ENCODE results near the gene BCAR3. TPM values are rescaled to one million over a fixed set of nuclear protein-coding genes. Genes with fewer than 3 reads are reported as not detected.

The BCAR3 gene
- total RNA-seq, 2 donors from 2014 or later: 7.9 to 10.9 TPM

DNA sequence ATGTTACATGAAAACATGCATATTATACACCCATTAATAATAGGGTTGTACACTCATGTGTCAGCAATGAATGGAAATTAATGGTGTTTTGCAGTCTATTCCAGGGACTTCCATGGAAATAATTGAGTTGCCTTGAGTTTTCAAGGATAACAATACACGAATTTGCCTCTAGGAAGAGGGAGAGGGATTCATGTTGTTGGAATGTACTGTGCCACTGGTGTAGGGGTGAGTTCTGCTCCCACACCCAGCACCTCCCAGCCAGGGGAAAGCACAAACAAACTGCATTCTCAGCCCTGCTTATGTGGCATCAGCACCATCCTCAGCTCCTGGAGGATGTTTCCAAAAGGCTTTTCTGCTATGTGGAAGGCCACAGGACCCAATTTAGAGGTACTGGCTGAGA, 57.8 kb downstream of the BCAR3 start:
- TF ChIP-seq CTCF (IDR thresholded peaks at IDR 0.05) (no peak), POLR2A (IDR thresholded peaks at IDR 0.05) (no peak)
- intact Hi-C loops (cut with DNase I): loop anchor here (10.0 kb wide), 1 partner anchor 189 kb away; no protein-coding TSS in a partner anchor
- no peak overlapping the region for H3K4me3 ChIP-seq
- no peaks in the 10 kb centered on the region for H3K27me3 ChIP-seq
- WGBS, 2 donors: 28 to 33% methylated on average over 1 of the region's 1 CpG
- no peaks in the 10 kb centered on the region for H3K36me3 ChIP-seq (replicated peaks in 1 of 2; ENCODE audit: insufficient read depth in 1 of 2, low read depth in 2 of 2)
- DNase-seq (no peak), ATAC-seq (no peak)
- no peak overlapping the region for H3K27ac ChIP-seq
- H3K4me1 ChIP-seq: peaks cover 11% of the 10 kb centered on the region
- no peaks in the 10 kb centered on the region for H3K9me3 ChIP-seq

DNA sequence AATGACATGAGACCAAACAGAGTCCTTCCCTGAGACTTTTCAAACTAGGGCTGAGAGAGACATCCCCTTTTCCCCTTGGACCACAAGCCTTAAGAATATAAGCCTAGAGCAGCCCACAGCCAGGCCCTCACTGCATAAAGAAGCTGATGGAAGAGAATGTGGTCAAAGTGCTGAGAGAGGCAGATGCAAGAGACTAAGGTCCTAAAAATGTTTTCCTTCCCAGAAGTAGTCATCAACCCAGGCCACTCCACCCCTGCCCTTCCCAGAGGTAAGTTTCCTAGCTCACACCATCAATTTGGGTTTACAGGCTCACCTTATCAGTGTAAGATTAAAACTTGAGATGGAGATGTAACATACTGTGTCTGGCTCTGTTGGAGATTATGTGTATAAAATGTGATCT, 58.2 kb downstream of the BCAR3 start:
- H3K9me3 ChIP-seq: no peaks in the 10 kb centered on the region
- H3K36me3 ChIP-seq (replicated peaks in 1 of 2; ENCODE audit: insufficient read depth in 1 of 2, low read depth in 2 of 2): no peaks in the 10 kb centered on the region
- DNase-seq (no peak), ATAC-seq (no peak)
- H3K4me3 ChIP-seq: no peak overlapping the region
- H3K4me1 ChIP-seq: peaks cover 12% of the 10 kb centered on the region
- H3K27me3 ChIP-seq: no peaks in the 10 kb centered on the region
- intact Hi-C loops (cut with DNase I): loop anchor here (10.0 kb wide), 1 partner anchor 189 kb away; no protein-coding TSS in a partner anchor
- H3K27ac ChIP-seq: no peak overlapping the region
- TF ChIP-seq POLR2A (IDR thresholded peaks at IDR 0.05) (no peak), CTCF (IDR thresholded peaks at IDR 0.05) (no peak)

- peaks cover 33% of the 10 kb centered on the region for H3K4me1 ChIP-seq
- H3K4me3 ChIP-seq: no peak overlapping the region
- no peaks in the 10 kb centered on the region for H3K27me3 ChIP-seq
- no peaks in the 10 kb centered on the region for H3K36me3 ChIP-seq (replicated peaks in 1 of 2; ENCODE audit: insufficient read depth in 1 of 2, low read depth in 2 of 2)
- intact Hi-C loops (cut with DNase I): loop anchor here (10.0 kb wide), 1 partner anchor 186 kb away; no protein-coding TSS in a partner anchor
- DNase-seq: no peak
- WGBS, 2 donors: 86 to 88% methylated on average over 5 of the region's 5 CpGs
- ATAC-seq: no peak
- H3K9me3 ChIP-seq: no peaks in the 10 kb centered on the region
- no peak overlapping the region for H3K27ac ChIP-seq
- TF ChIP-seq POLR2A (IDR thresholded peaks at IDR 0.05) (no peak), CTCF (IDR thresholded peaks at IDR 0.05) (no peak)
Measured at GRCh38 chr1:93621246-93621645, 60.4 kb downstream of the BCAR3 start.

- H3K4me1 ChIP-seq: peaks cover 33% of the 10 kb centered on the region
Measured at GRCh38 chr1:93620841-93621210, 60.8 kb downstream of the BCAR3 start.

More at GRCh38 chr1:93620841-93621210, 60.8 kb downstream of the BCAR3 start:
- ATAC-seq (no peak), DNase-seq (no peak)
- intact Hi-C loops (cut with DNase I): loop anchor here (10.0 kb wide), 1 partner anchor 186 kb away; no protein-coding TSS in a partner anchor
- H3K27ac ChIP-seq: no peak overlapping the region
- H3K36me3 ChIP-seq (replicated peaks in 1 of 2; ENCODE audit: insufficient read depth in 1 of 2, low read depth in 2 of 2): no peaks in the 10 kb centered on the region
- TF ChIP-seq CTCF (IDR thresholded peaks at IDR 0.05) (no peak), POLR2A (IDR thresholded peaks at IDR 0.05) (no peak)
- no peaks in the 10 kb centered on the region for H3K27me3 ChIP-seq
- H3K4me3 ChIP-seq: no peak overlapping the region
- 87 to 88% methylated on average over 4 of the region's 4 CpGs for WGBS, 2 donors
- H3K9me3 ChIP-seq: no peaks in the 10 kb centered on the region
